ENCODE results near the gene SH3RF1. TPM values are rescaled to one million over a fixed set of nuclear protein-coding genes. Genes with fewer than 3 reads are reported as not detected.

Gene SH3RF1
- total RNA-seq, 1 experiment from 2014 or later: 15.3 TPM

GRCh38 chr4:169139021-169139420 lies 131.7 kb downstream of the SH3RF1 start:
- Mint-ChIP-seq H3K9me3 (no peaks in the 10 kb centered on the region), H3K27ac (no peak overlapping the region), H3K36me3 (ENCODE audit: insufficient read depth in 1 of 3, low read depth in 3 of 3) (peaks cover 5 to 19% (median 16%) of the 10 kb centered on the region in 3 experiments; a peak in 6 of 7 replicates), H3K4me1 (peaks cover 15 to 18% of the 10 kb centered on the region in 2 experiments), H3K4me3 (no peak overlapping the region), H3K27me3 (ENCODE audit: low read depth) (no peaks in the 10 kb centered on the region)
- Histone ChIP-seq H2BK15ac (ENCODE audit: low read depth, low read length) (no peak overlapping the region), H3K4ac (ENCODE audit: low read depth, low read length) (no peak overlapping the region), H3K4me2 (ENCODE audit: insufficient read depth, insufficient read length, low read length) (no peak overlapping the region), H3K14ac (ENCODE audit: insufficient read depth, low read length) (no peak overlapping the region), H2AFZ (ENCODE audit: low read length) (no peak overlapping the region), H4K8ac (replicated peaks; ENCODE audit: insufficient read length, low read depth, low read length) (no peak overlapping the region), H4K5ac (ENCODE audit: insufficient read length, low read depth, low read length) (no peak overlapping the region), H3K23me2 (ENCODE audit: insufficient read length, low read depth, low read length, poor library complexity, severe bottlenecking) (no peaks in the 10 kb centered on the region), H3K27me3 (ENCODE audit: insufficient read depth, low read length) (no peaks in the 10 kb centered on the region), H4K20me1 (ENCODE audit: control insufficient read depth, insufficient read depth, insufficient read length) (no peaks in the 10 kb centered on the region), H2BK5ac (ENCODE audit: insufficient read length, low read length) (no peak overlapping the region), H2BK12ac (ENCODE audit: insufficient read length, low read depth, low read length) (no peak overlapping the region), H3K23ac (ENCODE audit: insufficient read length, low read depth, low read length) (no peak overlapping the region), H2AK5ac (ENCODE audit: insufficient read length, low read length) (no peak overlapping the region), H3K9me3 (ENCODE audit: control insufficient read depth, low read depth, low read length) (no peaks in the 10 kb centered on the region), H4K91ac (ENCODE audit: insufficient read length, low read depth, low read length) (no peak overlapping the region), H3K4me1 (ENCODE audit: insufficient read depth, low read length) (no peaks in the 10 kb centered on the region; the same call in 1 of the 2 replicates), H3K79me2 (ENCODE audit: insufficient read depth, low read length) (no peaks in the 10 kb centered on the region), H3K18ac (ENCODE audit: insufficient read length, low read depth, low read length) (no peak overlapping the region), H3K79me1 (ENCODE audit: insufficient read depth, low read depth, low read length, poor library complexity, severe bottlenecking) (no peaks in the 10 kb centered on the region), H2BK120ac (ENCODE audit: low read depth, low read length, poor library complexity, severe bottlenecking) (no peak overlapping the region), H3K9ac (ENCODE audit: extremely low read depth, insufficient read length, low read length) (no peak overlapping the region), H3K56ac (ENCODE audit: insufficient read length, low read depth, low read length) (no peak overlapping the region), H3T11ph (ENCODE audit: low read length) (no peak overlapping the region), H3K27ac (ENCODE audit: insufficient read length, low read depth, low read length) (no peak overlapping the region), H2BK20ac (ENCODE audit: low read depth, low read length, poor library complexity, severe bottlenecking) (no peak overlapping the region)
- no peak for TF ChIP-seq CTCF (conservative IDR thresholded peaks at IDR 0.05)
- no peak for DNase-seq
- no CpG with 5 or more reads among the region's 4 CpGs for WGBS (ENCODE audit: extremely low coverage, insufficient read length, low lambda C conversion rate)

All from H9 (cell line).